Hepatocyte (in vitro differentiated cells): Measurements from ENCODE around the gene EYS. TPM values are rescaled to one million over a fixed set of nuclear protein-coding genes. Genes with fewer than 3 reads are reported as not detected.

Source experiments
- DNase-seq: peaks from one replicate; pipeline ENCODE4 v3.0.0-alpha.2; 2016; ENCODE audit warnings: low spot score
- H2AFZ ChIP-seq: fragments of 200-600 bp; sonication (generic); 2 replicates; pipeline ENCODE4 v1.6.0; 2016; ENCODE audit warnings: antibody characterized with exemption, mild to moderate bottlenecking
- H3K27ac ChIP-seq: fragments of 200-600 bp; sonication (generic); 2 replicates; pipeline ENCODE4 v1.5.1; 2016; ENCODE audit warnings: mild to moderate bottlenecking
- H3K27me3 ChIP-seq: fragments of 200-600 bp; sonication (generic); 2 replicates; pipeline ENCODE4 v1.6.1; 2016
- H3K36me3 ChIP-seq: fragments of 200-600 bp; sonication (generic); replicated peaks from 2 replicates; pipeline ENCODE4 v1.5.1; 2016; ENCODE audit warnings: low read depth; ENCODE audit not compliant: insufficient read depth
- H3K4me1 ChIP-seq: fragments of 200-600 bp; sonication (generic); 2 replicates; pipeline ENCODE4 v1.5.1; 2016; ENCODE audit warnings: mild to moderate bottlenecking, moderate library complexity; ENCODE audit not compliant: insufficient read depth
- H3K4me2 ChIP-seq: fragments of 200-600 bp; sonication (generic); 2 replicates; pipeline ENCODE4 v1.6.0; 2016
- H3K4me3 ChIP-seq: fragments of 200-600 bp; sonication (generic); 2 replicates; pipeline ENCODE4 v1.5.1; 2016; ENCODE audit warnings: mild to moderate bottlenecking
- H3K79me2 ChIP-seq: fragments of 200-600 bp; sonication (generic); 2 replicates; pipeline ENCODE4 v1.6.0; 2017; ENCODE audit warnings: mild to moderate bottlenecking
- H3K9me2 ChIP-seq: fragments of 200-600 bp; sonication (generic); replicated peaks from 2 replicates; pipeline ENCODE4 v1.6.0; 2017; ENCODE audit warnings: mild to moderate bottlenecking; ENCODE audit not compliant: insufficient read depth
- H3K9me3 ChIP-seq: fragments of 200-600 bp; sonication (generic); 2 replicates; pipeline ENCODE4 v1.5.1; 2016; ENCODE audit warnings: low read depth, mild to moderate bottlenecking
- H4K20me1 ChIP-seq: fragments of 200-600 bp; sonication (generic); 2 replicates; pipeline ENCODE4 v1.6.0; 2016; ENCODE audit warnings: mild to moderate bottlenecking; ENCODE audit not compliant: insufficient read depth, poor library complexity, severe bottlenecking
- CTCF ChIP-seq: fragments of 200-600 bp; sonication (generic); IDR thresholded peaks from 2 replicates; pipeline ENCODE4 v1.5.1; 2016; ENCODE audit warnings: antibody characterized with exemption, mild to moderate bottlenecking; ENCODE audit not compliant: poor library complexity
- EZH2 ChIP-seq: fragments of 200-600 bp; sonication (generic); IDR thresholded peaks from 2 replicates; pipeline ENCODE4 v1.6.1; 2016; ENCODE audit warnings: antibody characterized with exemption, mild to moderate bottlenecking, borderline replicate concordance
- EZH2phosphoT487 ChIP-seq: fragments of 200-600 bp; sonication (generic); IDR thresholded peaks from one replicate; pipeline ENCODE4 v1.6.1; 2018; ENCODE audit warnings: antibody characterized with exemption, mild to moderate bottlenecking, low read depth, moderate library complexity; ENCODE audit not compliant: unreplicated experiment, severe bottlenecking
- WGBS: methylation state at CpG from one replicate; pipeline ENCODE4 v1.1.6; 2016; ENCODE audit warnings: low lambda C conversion rate; ENCODE audit errors: missing lambda C conversion rate; 5-methylcytosine and 5-hydroxymethylcytosine counted together
- polyA plus RNA-seq: library from polyadenylated mRNA; unstranded; fragments of >200 nt; fragmentation: Nextera tagmentation; extraction: Ambion mirVana; gene quantifications from 2 replicates; pipeline ENCODE4 v1.2.1, GENCODE V29; 2016
- total RNA-seq: library from RNA; depleted of rRNA; stranded (reverse); fragments of >200 nt; gene quantifications from 2 replicates; pipeline ENCODE4 v1.2.3, GENCODE V29; 2014

The EYS gene
- total and polyA plus RNA-seq, 2 experiments from 2014 or later: 0.57 to 0.68 TPM

- H3K9me2 ChIP-seq: no peaks in the 10 kb centered on the region
- H3K27me3 ChIP-seq: no peaks in the 10 kb centered on the region
- H3K36me3 ChIP-seq: no peaks in the 10 kb centered on the region
- no peak overlapping the region for H2AFZ ChIP-seq
- no peaks in the 10 kb centered on the region for H3K79me2 ChIP-seq
- no peak overlapping the region for H3K4me3 ChIP-seq
- no peak for DNase-seq
- TF ChIP-seq CTCF (no peak), EZH2phosphoT487 (no peak), EZH2 (no peak)
- no peaks in the 10 kb centered on the region for H4K20me1 ChIP-seq
- no peak overlapping the region for H3K4me2 ChIP-seq
- no peaks in the 10 kb centered on the region for H3K9me3 ChIP-seq
- WGBS: 82% methylated on average over 1 of the region's 1 CpG
- H3K27ac ChIP-seq: no peak overlapping the region
- H3K4me1 ChIP-seq: no peaks in the 10 kb centered on the region
Observed at GRCh38 chr6:63785006-63785405, 1922.0 kb downstream of the EYS start.

- Histone ChIP-seq H3K9me2 (no peaks in the 10 kb centered on the region), H3K79me2 (no peaks in the 10 kb centered on the region), H3K27ac (no peak overlapping the region), H4K20me1 (no peaks in the 10 kb centered on the region), H3K36me3 (no peaks in the 10 kb centered on the region), H3K9me3 (no peaks in the 10 kb centered on the region), H3K27me3 (no peaks in the 10 kb centered on the region), H3K4me1 (no peaks in the 10 kb centered on the region), H3K4me2 (no peak overlapping the region), H3K4me3 (no peak overlapping the region), H2AFZ (no peak overlapping the region)
- no peak for TF ChIP-seq EZH2phosphoT487
- no peak for TF ChIP-seq CTCF
- no peak for TF ChIP-seq EZH2
- no peak for DNase-seq
- WGBS: 100% methylated on average over 1 of the region's 1 CpG
Observed at GRCh38 chr6:63783096-63783495, 1923.9 kb downstream of the EYS start.

GRCh38 chr6:63774961-63775360, 1932.1 kb downstream of the EYS start:
- Histone ChIP-seq H3K27me3 (no peaks in the 10 kb centered on the region), H3K4me2 (no peak overlapping the region), H2AFZ (no peak overlapping the region), H3K27ac (no peak overlapping the region), H3K4me3 (no peak overlapping the region), H4K20me1 (no peaks in the 10 kb centered on the region), H3K36me3 (no peaks in the 10 kb centered on the region), H3K9me3 (no peaks in the 10 kb centered on the region), H3K79me2 (no peaks in the 10 kb centered on the region), H3K9me2 (no peaks in the 10 kb centered on the region), H3K4me1 (no peaks in the 10 kb centered on the region)
- no peak for TF ChIP-seq CTCF
- TF ChIP-seq EZH2phosphoT487: no peak
- no peak for TF ChIP-seq EZH2
- no peak for DNase-seq
- WGBS: 59% methylated on average over 1 of the region's 1 CpG

DNA sequence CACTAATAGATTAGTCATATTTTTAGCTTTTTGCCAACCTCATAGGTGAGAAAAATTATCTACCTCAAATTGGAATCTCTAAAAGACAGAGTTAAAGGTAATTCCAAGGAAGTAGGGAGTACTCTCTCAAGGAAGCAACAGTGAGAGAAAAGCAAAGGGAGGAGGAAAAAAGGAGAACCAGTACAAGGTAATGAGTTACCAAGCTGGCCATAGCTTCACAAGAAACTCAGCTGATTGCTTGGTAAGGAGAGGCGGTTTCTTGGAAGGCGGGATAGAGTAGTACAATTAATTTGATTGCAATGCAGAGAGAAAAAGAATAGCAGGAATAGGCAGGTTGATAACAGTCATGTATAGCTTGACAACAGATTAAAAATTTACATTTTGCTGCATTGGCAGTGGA, 1933.8 kb downstream of the EYS start:
- no peak for DNase-seq
- Histone ChIP-seq H3K4me1 (no peaks in the 10 kb centered on the region), H3K4me3 (no peak overlapping the region), H3K9me2 (no peaks in the 10 kb centered on the region), H3K79me2 (no peaks in the 10 kb centered on the region), H3K4me2 (no peak overlapping the region), H3K27me3 (no peaks in the 10 kb centered on the region), H4K20me1 (no peaks in the 10 kb centered on the region), H2AFZ (no peak overlapping the region), H3K27ac (no peak overlapping the region), H3K9me3 (no peaks in the 10 kb centered on the region), H3K36me3 (no peaks in the 10 kb centered on the region)
- 87% methylated on average over 2 of the region's 2 CpGs for WGBS
- no peak for TF ChIP-seq EZH2phosphoT487
- no peak for TF ChIP-seq CTCF
- TF ChIP-seq EZH2: no peak
